Suprapubic skin (tissue), 4 donors: ENCODE data around the gene PLCG2. TPM values are rescaled to one million over a fixed set of nuclear protein-coding genes. Genes with fewer than 3 reads are reported as not detected.

Source experiments
- DNase-seq, 2 donors: peaks; one replicate each; pipeline ENCODE4 v3.0.0-alpha.2; 2019; ENCODE audit warnings: low spot score in 2 of 2
- H3K27ac ChIP-seq: fragments of 200-600 bp; sonication (generic); one replicate; pipeline ENCODE4 v1.5.1; 2019
- H3K27me3 ChIP-seq: fragments of 200-600 bp; sonication (generic); one replicate; pipeline ENCODE4 v1.5.1; 2019
- H3K36me3 ChIP-seq: fragments of 200-600 bp; sonication (generic); one replicate; pipeline ENCODE4 v1.5.1; 2019
- H3K4me1 ChIP-seq: fragments of 200-600 bp; sonication (generic); one replicate; pipeline ENCODE4 v1.5.1; 2019
- H3K4me3 ChIP-seq: fragments of 200-600 bp; sonication (generic); one replicate; pipeline ENCODE4 v1.5.1; 2019; ENCODE audit warnings: mild to moderate bottlenecking
- H3K9me3 ChIP-seq: fragments of 200-600 bp; sonication (generic); one replicate; pipeline ENCODE4 v1.5.1; 2019
- CTCF ChIP-seq, 2 donors: fragments of 200-600 bp in 1 of 2; fragments of 450-650 bp in 1 of 2; sonication (generic) in 1 of 2; IDR thresholded peaks; one replicate each; pipeline ENCODE4 v1.5.1; 2016 to 2019; ENCODE audit warnings: antibody characterized with exemption in 2 of 2, mild to moderate bottlenecking in 1 of 2, moderate library complexity in 1 of 2
- EP300 ChIP-seq: sonication (generic); formaldehyde crosslinking; IDR thresholded peaks from one replicate; pipeline ENCODE4 v1.6.1; 2017; ENCODE audit warnings: antibody characterized with exemption
- POLR2A ChIP-seq, 2 donors: fragments of 450-650 bp; IDR thresholded peaks; one replicate each; pipeline ENCODE4 v1.6.1; 2017; ENCODE audit warnings: antibody characterized with exemption in 2 of 2, mild to moderate bottlenecking in 2 of 2, moderate library complexity in 2 of 2
- POLR2AphosphoS5 ChIP-seq, 3 donors: sonication (generic); formaldehyde crosslinking; IDR thresholded peaks; one replicate each; pipeline ENCODE4 v1.6.1; 2017; ENCODE audit warnings: antibody characterized with exemption in 3 of 3
- WGBS: methylation state at CpG from one replicate; pipeline ENCODE4 v1.1.5; 2018; 5-methylcytosine and 5-hydroxymethylcytosine counted together
- total RNA-seq, 4 donors: library from RNA; depleted of rRNA; stranded (reverse); fragments of >200 nt; gene quantifications; one replicate each; pipeline ENCODE4 v1.1.0, GENCODE V29; 2016

Gene PLCG2
- total RNA-seq, 4 donors from 2014 or later = 6.5 to 24.1 (median 10.5) TPM

- peaks cover 5% of the 10 kb centered on the region for H3K36me3 ChIP-seq
- H3K27me3 ChIP-seq = no peaks in the 10 kb centered on the region
- DNase-seq = no peak
- peaks cover 3% of the 10 kb centered on the region for H3K4me1 ChIP-seq
- 88% methylated on average over 8 of the region's 8 CpGs for WGBS
- TF ChIP-seq POLR2AphosphoS5 (IDR thresholded peaks at IDR 0.05) (no peak), EP300 (no peak), CTCF (IDR thresholded peaks at IDR 0.05) (no peak), POLR2A (IDR thresholded peaks at IDR 0.05) (no peak)
- H3K4me3 ChIP-seq = no peak overlapping the region
- H3K9me3 ChIP-seq = no peaks in the 10 kb centered on the region
- no peak overlapping the region for H3K27ac ChIP-seq
These were observed 76.6 kb downstream of the PLCG2 start for GRCh38 chr16:81855552-81856153.

DNA sequence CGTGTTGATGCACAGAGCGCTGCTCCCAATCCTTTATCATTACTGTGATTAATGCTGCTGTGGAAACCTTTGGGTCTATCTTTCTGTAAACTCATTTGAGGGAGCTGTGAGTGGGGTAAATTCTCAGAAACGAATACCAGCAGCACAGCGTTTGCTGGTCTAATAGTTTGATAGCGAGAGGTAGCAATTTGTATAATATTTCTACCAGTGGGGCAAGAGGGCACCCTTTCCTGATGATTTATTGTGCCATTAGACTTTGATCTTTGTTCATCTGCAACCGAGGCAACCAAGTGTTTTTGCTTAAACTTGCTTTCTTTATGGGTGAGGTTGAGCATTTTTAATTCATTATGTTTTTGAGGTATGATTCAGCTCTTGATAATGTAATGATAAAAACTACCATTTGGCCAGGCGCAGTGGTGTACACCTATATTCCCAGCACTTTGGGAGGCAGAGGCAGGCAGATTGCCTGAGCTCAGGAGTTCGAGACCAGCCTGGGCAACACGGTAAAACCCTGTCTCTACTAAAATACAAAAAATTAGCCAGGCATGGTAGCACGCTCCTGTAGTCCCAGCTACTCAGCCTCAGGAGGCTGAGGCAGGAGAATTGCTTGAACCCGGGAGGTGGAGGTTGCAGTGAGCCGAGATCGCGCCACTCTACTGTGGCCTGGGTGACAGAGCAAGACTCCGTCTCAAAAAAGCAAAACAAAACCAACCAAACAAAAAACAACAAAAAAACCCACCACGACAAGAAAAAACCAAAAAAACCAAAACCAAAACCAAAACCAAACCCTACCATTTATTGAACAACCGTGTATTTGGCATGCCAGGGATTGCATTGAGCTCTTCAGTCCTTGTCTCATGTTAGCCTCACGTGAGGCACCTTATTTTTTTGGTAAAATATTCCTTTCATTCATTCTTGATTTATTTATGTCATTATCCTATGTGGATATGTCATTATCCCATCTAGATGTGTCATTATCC is 81.5 kb downstream of the PLCG2 start:
- peak overlapping the region; percentile 54 for H3K27ac ChIP-seq
- no peak for TF ChIP-seq EP300
- no peak for TF ChIP-seq POLR2AphosphoS5 (IDR thresholded peaks at IDR 0.05)
- no peak for TF ChIP-seq POLR2A (IDR thresholded peaks at IDR 0.05)
- TF ChIP-seq CTCF (IDR thresholded peaks at IDR 0.05) = no peak
- H3K36me3 ChIP-seq = peaks cover 3% of the 10 kb centered on the region
- H3K4me3 ChIP-seq = no peak overlapping the region
- peaks cover 5% of the 10 kb centered on the region for H3K4me1 ChIP-seq
- WGBS = 84% methylated on average over 18 of the region's 18 CpGs
- no peak for DNase-seq
- H3K27me3 ChIP-seq = peaks cover 3% of the 10 kb centered on the region
- H3K9me3 ChIP-seq = no peaks in the 10 kb centered on the region

DNA sequence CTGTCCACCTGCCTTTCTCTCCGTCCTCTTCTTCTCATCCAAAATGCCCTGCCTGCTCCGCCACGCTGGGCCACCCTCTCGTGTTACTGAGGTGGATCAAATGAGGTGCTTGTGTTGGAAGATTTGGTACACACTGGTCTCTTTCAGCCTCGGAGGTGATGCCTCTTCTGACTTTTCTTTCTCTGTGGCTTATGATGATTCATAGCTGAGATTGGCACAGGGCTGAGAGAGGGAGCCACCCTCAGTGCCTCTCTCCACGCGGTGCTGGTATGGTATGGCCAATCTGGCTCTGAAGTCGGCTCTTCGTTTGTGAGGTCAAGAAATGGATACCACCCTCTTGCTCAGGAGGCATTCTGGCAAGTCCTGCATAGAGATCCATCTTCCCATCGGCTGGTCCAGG is 82.4 kb downstream of the PLCG2 start:
- Histone ChIP-seq H3K9me3 (no peaks in the 10 kb centered on the region), H3K27ac (peak overlapping the region; percentile 54), H3K36me3 (no peaks in the 10 kb centered on the region), H3K4me1 (peaks cover 5% of the 10 kb centered on the region), H3K27me3 (peaks cover 3% of the 10 kb centered on the region), H3K4me3 (no peak overlapping the region)
- whole genome bisulfite sequencing = 74% methylated on average over 7 of the region's 10 CpGs
- TF ChIP-seq POLR2AphosphoS5 (IDR thresholded peaks at IDR 0.05) (no peak), CTCF (IDR thresholded peaks at IDR 0.05) (no peak), POLR2A (IDR thresholded peaks at IDR 0.05) (no peak), EP300 (no peak)
- DNase-seq = no peak

DNA sequence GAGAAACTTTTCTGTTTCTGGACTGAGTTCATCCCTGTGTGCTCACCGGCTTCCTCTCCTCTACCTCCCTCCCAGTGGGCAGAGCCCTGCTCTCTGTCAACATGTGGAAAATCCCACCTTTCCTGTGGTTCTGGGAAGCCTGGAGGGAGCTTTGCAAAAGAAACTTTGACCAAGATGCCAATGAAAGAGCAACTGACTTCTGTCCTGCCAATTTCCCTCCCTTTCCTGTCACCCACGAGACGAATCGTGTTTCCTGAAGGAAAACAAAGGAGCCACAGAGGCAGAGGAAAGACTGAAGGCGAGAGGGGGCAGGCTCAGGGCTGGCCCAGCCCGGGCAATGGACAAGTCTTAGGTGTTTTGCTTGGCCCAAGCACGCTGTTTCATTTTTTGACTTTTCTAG is 82.8 kb downstream of the PLCG2 start:
- no peak for TF ChIP-seq POLR2AphosphoS5 (IDR thresholded peaks at IDR 0.05)
- no peak for TF ChIP-seq EP300
- TF ChIP-seq POLR2A (IDR thresholded peaks at IDR 0.05) = no peak
- TF ChIP-seq CTCF (IDR thresholded peaks at IDR 0.05) = no peak

More for the DNA sequence above, 82.8 kb downstream of the PLCG2 start:
- no peaks in the 10 kb centered on the region for H3K9me3 ChIP-seq
- no peaks in the 10 kb centered on the region for H3K36me3 ChIP-seq
- H3K4me1 ChIP-seq = peaks cover 5% of the 10 kb centered on the region
- WGBS = 63% methylated on average over 7 of the region's 7 CpGs
- no peak for DNase-seq
- no peak overlapping the region for H3K4me3 ChIP-seq
- H3K27me3 ChIP-seq = peaks cover 3% of the 10 kb centered on the region
- peak overlapping the region; percentile 54 for H3K27ac ChIP-seq
